Erythroblast (primary cell): Measurements from ENCODE around the gene KCNC2.

Experiments
- GATA1 ChIP-seq: IDR thresholded peaks from 2 replicates; pipeline ENCODE4 v1.6.1; 2011; ENCODE audit warnings: low read depth, mild to moderate bottlenecking, control low read depth, low read length, moderate library complexity
- POLR2A ChIP-seq: IDR thresholded peaks from 2 replicates; pipeline ENCODE4 v1.6.1; 2011; ENCODE audit warnings: mild to moderate bottlenecking, low read length

GRCh38 chr12:75139196-75139595 lies 70.4 kb downstream of the KCNC2 start:
- TF ChIP-seq POLR2A (no peak), GATA1 (no peak)
